Nephron progenitor cell (in vitro differentiated cells): ENCODE data around the gene BMP8B.

Experiments used
- DNase-seq: peaks from one replicate; pipeline ENCODE4 v3.0.0; 2021
- H3K27ac Mint-ChIP-seq: 2 replicates; pipeline ENCODE4 v1.8.0; 2021; ENCODE audit warnings: mild to moderate bottlenecking, moderate library complexity, mixed read lengths
- H3K27me3 Mint-ChIP-seq: 2 replicates; pipeline ENCODE4 v1.8.0; 2021; ENCODE audit warnings: mild to moderate bottlenecking, low read depth, mixed read lengths; ENCODE audit not compliant: poor library complexity
- H3K36me3 Mint-ChIP-seq: 2 replicates; pipeline ENCODE4 v1.8.0; 2021; ENCODE audit warnings: low read depth, mixed read lengths
- H3K4me1 Mint-ChIP-seq: 2 replicates; pipeline ENCODE4 v1.8.0; 2021; ENCODE audit warnings: mixed read lengths
- H3K4me3 Mint-ChIP-seq: 2 replicates; pipeline ENCODE4 v1.8.0; 2021; ENCODE audit warnings: mild to moderate bottlenecking, moderate library complexity, mixed read lengths
- H3K9me3 Mint-ChIP-seq: 2 replicates; pipeline ENCODE4 v1.8.0; 2021; ENCODE audit warnings: mild to moderate bottlenecking, moderate library complexity, mixed read lengths
- TF ChIP-seq, protein P1 (sequence below): fragments of 200-600 bp; sonication (generic); IDR thresholded peaks from 2 replicates; pipeline ENCODE4 v1.5.0; 2021; ENCODE audit warnings: antibody characterized with exemption

Gene BMP8B

GRCh38 chr1:39727221-39727931 lies 61.3 kb downstream of the BMP8B start:
- Mint-ChIP-seq H3K36me3 (no peaks in the 10 kb centered on the region), H3K27ac (no peak overlapping the region), H3K4me1 (no peaks in the 10 kb centered on the region), H3K27me3 (peaks cover 99% of the 10 kb centered on the region), H3K4me3 (no peak overlapping the region), H3K9me3 (peaks cover 5% of the 10 kb centered on the region)
- DNase-seq, result no peak
- TF ChIP-seq, protein P1, sequence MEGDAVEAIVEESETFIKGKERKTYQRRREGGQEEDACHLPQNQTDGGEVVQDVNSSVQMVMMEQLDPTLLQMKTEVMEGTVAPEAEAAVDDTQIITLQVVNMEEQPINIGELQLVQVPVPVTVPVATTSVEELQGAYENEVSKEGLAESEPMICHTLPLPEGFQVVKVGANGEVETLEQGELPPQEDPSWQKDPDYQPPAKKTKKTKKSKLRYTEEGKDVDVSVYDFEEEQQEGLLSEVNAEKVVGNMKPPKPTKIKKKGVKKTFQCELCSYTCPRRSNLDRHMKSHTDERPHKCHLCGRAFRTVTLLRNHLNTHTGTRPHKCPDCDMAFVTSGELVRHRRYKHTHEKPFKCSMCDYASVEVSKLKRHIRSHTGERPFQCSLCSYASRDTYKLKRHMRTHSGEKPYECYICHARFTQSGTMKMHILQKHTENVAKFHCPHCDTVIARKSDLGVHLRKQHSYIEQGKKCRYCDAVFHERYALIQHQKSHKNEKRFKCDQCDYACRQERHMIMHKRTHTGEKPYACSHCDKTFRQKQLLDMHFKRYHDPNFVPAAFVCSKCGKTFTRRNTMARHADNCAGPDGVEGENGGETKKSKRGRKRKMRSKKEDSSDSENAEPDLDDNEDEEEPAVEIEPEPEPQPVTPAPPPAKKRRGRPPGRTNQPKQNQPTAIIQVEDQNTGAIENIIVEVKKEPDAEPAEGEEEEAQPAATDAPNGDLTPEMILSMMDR, result no peak

DNA sequence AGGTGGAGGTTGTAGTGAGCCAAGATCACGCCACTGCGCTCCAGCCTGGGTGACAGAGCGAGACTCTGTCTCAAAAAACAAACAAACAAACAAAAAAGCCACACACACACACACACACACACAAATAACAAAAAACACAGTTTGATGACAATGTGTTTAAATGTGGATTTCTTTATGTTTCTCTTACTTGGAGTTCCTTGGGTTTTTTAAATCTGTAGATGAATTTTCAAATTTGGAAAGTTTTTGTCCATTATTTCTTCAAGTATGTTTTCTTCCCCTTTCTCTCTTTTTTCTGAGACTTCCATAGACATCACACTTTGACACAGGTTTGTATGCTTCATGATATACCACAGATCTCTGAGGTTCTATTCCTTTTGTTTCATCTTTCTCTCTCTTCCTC lies 62.1 kb downstream of the BMP8B start:
- H3K4me3 Mint-ChIP-seq, result no peak overlapping the region
- H3K9me3 Mint-ChIP-seq, result peaks cover 5% of the 10 kb centered on the region
- no peaks in the 10 kb centered on the region for H3K36me3 Mint-ChIP-seq
- DNase-seq, result no peak
- TF ChIP-seq, protein P1, result no peak
- peaks cover 99% of the 10 kb centered on the region for H3K27me3 Mint-ChIP-seq
- H3K4me1 Mint-ChIP-seq, result no peaks in the 10 kb centered on the region
- H3K27ac Mint-ChIP-seq, result no peak overlapping the region

DNA sequence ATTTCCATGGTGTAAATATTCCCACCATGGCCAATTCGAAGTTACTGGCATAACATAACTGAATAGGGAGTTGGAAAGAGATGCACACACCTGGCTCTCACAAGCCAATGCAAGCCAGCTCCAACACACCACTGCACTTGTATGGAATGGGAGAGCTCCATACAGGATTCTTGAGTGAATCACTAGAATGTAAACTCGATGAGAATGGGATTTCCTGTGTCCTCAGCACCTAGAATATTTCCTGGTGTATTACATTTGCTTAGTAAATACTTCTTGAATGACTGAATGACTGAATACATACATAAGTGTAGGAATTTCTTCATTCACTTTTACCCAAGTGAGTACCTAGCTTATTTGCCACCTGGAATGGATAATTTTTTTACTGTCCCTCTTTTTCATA lies 66.2 kb downstream of the BMP8B start:
- Mint-ChIP-seq H3K36me3 (no peaks in the 10 kb centered on the region), H3K4me3 (no peak overlapping the region), H3K27ac (no peak overlapping the region), H3K4me1 (no peaks in the 10 kb centered on the region), H3K27me3 (peaks cover 97% of the 10 kb centered on the region), H3K9me3 (peaks cover 5% of the 10 kb centered on the region)
- no peak for DNase-seq
- TF ChIP-seq, protein P1, result no peak

GRCh38 chr1:39721664-39722063 lies 67.0 kb downstream of the BMP8B start:
- no peak overlapping the region for H3K4me3 Mint-ChIP-seq
- DNase-seq, result no peak
- no peak overlapping the region for H3K27ac Mint-ChIP-seq
- H3K9me3 Mint-ChIP-seq, result peaks cover 5% of the 10 kb centered on the region
- H3K36me3 Mint-ChIP-seq, result no peaks in the 10 kb centered on the region
- no peaks in the 10 kb centered on the region for H3K4me1 Mint-ChIP-seq
- H3K27me3 Mint-ChIP-seq, result peaks cover 97% of the 10 kb centered on the region
- TF ChIP-seq, protein P1, result no peak

- H3K27me3 Mint-ChIP-seq, result peaks cover 97% of the 10 kb centered on the region
- TF ChIP-seq, protein P1, result peak; percentile 72
- DNase-seq, result no peak
- H3K36me3 Mint-ChIP-seq, result no peaks in the 10 kb centered on the region
- peaks cover 5% of the 10 kb centered on the region for H3K9me3 Mint-ChIP-seq
- no peak overlapping the region for H3K4me3 Mint-ChIP-seq
- no peak overlapping the region for H3K27ac Mint-ChIP-seq
- no peaks in the 10 kb centered on the region for H3K4me1 Mint-ChIP-seq
These were observed 68.3 kb downstream of the BMP8B start for GRCh38 chr1:39720094-39720999.
